ENCODE measurements around the gene DHRSX.

GRCh38 chrX:2446815-2447214 is 54.0 kb downstream of the DHRSX start:
- TF ChIP-seq CTCF (conservative IDR thresholded peaks at IDR 0.05; ENCODE audit: low read depth, low read length) (no peak), EZH2phosphoT487 (IDR thresholded peaks at IDR 0.05; ENCODE audit: borderline replicate concordance, low read length) (no peak)

Measured in PC-3 (cell line).